ENCODE results near the gene PGAM1. TPM values are rescaled to one million over a fixed set of nuclear protein-coding genes. Genes with fewer than 3 reads are reported as not detected.

PGAM1 gene
- total and polyA plus RNA-seq, 2 of the 13 experiments (the other 11 are each of a cell fraction or from before 2014, with no cell fraction given) = 354 to 483 TPM

DNA sequence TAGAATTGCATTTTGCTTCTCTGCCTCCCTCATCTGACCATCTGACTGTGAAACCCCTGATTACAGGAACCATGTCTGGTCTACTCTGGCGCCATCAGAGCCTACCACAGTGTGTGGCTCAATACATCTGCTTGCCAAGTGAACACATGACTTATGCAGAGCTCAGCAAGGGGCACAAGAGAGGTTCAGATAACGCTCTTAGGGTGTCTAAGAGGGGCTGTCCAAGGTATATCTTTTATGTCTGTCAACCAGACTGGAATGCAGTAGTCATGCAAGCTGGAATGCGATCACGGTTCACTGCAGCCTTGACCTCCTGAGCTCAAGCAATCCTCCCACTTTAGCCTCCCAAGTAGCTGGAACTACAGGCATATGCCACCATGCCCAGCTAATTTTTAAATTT lies 14.6 kb upstream of the PGAM1 start (continued):
- TF ChIP-seq, protein P1, sequence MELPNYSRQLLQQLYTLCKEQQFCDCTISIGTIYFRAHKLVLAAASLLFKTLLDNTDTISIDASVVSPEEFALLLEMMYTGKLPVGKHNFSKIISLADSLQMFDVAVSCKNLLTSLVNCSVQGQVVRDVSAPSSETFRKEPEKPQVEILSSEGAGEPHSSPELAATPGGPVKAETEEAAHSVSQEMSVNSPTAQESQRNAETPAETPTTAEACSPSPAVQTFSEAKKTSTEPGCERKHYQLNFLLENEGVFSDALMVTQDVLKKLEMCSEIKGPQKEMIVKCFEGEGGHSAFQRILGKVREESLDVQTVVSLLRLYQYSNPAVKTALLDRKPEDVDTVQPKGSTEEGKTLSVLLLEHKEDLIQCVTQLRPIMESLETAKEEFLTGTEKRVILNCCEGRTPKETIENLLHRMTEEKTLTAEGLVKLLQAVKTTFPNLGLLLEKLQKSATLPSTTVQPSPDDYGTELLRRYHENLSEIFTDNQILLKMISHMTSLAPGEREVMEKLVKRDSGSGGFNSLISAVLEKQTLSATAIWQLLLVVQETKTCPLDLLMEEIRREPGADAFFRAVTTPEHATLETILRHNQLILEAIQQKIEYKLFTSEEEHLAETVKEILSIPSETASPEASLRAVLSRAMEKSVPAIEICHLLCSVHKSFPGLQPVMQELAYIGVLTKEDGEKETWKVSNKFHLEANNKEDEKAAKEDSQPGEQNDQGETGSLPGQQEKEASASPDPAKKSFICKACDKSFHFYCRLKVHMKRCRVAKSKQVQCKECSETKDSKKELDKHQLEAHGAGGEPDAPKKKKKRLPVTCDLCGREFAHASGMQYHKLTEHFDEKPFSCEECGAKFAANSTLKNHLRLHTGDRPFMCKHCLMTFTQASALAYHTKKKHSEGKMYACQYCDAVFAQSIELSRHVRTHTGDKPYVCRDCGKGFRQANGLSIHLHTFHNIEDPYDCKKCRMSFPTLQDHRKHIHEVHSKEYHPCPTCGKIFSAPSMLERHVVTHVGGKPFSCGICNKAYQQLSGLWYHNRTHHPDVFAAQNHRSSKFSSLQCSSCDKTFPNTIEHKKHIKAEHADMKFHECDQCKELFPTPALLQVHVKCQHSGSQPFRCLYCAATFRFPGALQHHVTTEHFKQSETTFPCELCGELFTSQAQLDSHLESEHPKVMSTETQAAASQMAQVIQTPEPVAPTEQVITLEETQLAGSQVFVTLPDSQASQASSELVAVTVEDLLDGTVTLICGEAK (IDR thresholded peaks at IDR 0.05) = no peak
- TF ChIP-seq, protein P1 (CRISPR knock-in tag; IDR thresholded peaks at IDR 0.05) = no peak
- no peak for TF ChIP-seq FOXM1 (CRISPR knock-in tag; IDR thresholded peaks at IDR 0.05)
- TF ChIP-seq THRA (CRISPR knock-in tag; IDR thresholded peaks at IDR 0.05; ENCODE audit: borderline replicate concordance) = no peak
- TF ChIP-seq KDM3A (CRISPR knock-in tag; IDR thresholded peaks at IDR 0.05; ENCODE audit: low read depth) = no peak
- TF ChIP-seq PAF1 (CRISPR knock-in tag; IDR thresholded peaks at IDR 0.05) = no peak
- no peak for TF ChIP-seq ZNF33B (CRISPR knock-in tag; IDR thresholded peaks at IDR 0.05)
- TF ChIP-seq RFX1 (IDR thresholded peaks at IDR 0.05) = no peak
- TF ChIP-seq TAF1 (CRISPR knock-in tag; IDR thresholded peaks at IDR 0.05) = no peak
- TF ChIP-seq FOXK1 (CRISPR knock-in tag; IDR thresholded peaks at IDR 0.05; ENCODE audit: borderline replicate concordance, low read depth) = no peak
- no peak for TF ChIP-seq ZNF280B (CRISPR knock-in tag; IDR thresholded peaks at IDR 0.05; ENCODE audit: borderline replicate concordance)
- TF ChIP-seq ZNF782 (CRISPR knock-in tag; IDR thresholded peaks at IDR 0.05; ENCODE audit: borderline replicate concordance) = no peak
- TF ChIP-seq HOXA7 (CRISPR knock-in tag; IDR thresholded peaks at IDR 0.05) = no peak
- TF ChIP-seq RNF2 (conservative IDR thresholded peaks at IDR 0.05; ENCODE audit: low read depth) = no peak
- TF ChIP-seq RARG (CRISPR knock-in tag; IDR thresholded peaks at IDR 0.05; ENCODE audit: low read depth) = no peak
- TF ChIP-seq FOXP1 (IDR thresholded peaks at IDR 0.05) = no peak
- no peak for TF ChIP-seq FOXP1 (CRISPR knock-in tag; IDR thresholded peaks at IDR 0.05)
- TF ChIP-seq KLF16 (CRISPR knock-in tag; IDR thresholded peaks at IDR 0.05) = no peak
- no peak for TF ChIP-seq DNMT1 (CRISPR knock-in tag; IDR thresholded peaks at IDR 0.05)
- TF ChIP-seq SMYD3 (CRISPR knock-in tag; IDR thresholded peaks at IDR 0.05) = no peak
- no peak for TF ChIP-seq ZFP90 (CRISPR knock-in tag; IDR thresholded peaks at IDR 0.05; ENCODE audit: borderline replicate concordance)
- no peak for TF ChIP-seq ZNF572 (CRISPR knock-in tag; IDR thresholded peaks at IDR 0.05)
- no peak for TF ChIP-seq KLF11 (CRISPR knock-in tag; IDR thresholded peaks at IDR 0.05)

All from HepG2 (cell line).